Stimulated activated CD4-positive, alpha-beta T cell treated with anti-CD3 and anti-CD28 coated beads, Interleukin-1b, Interleukin-23, amount 100 ng/mL, for 48 hours (primary cell): Measurements from ENCODE around the gene PITPNM2.
"Not testable (repeated sequence)": the region's sequence is repeated elsewhere in the genome, so short reads cannot be mapped to it uniquely, and the experiment has no call there.

ENCODE experiments used
- DNase-seq: peaks from one replicate; pipeline ENCODE4 v3.0.0-alpha.2; 2020

The PITPNM2 gene

DNA sequence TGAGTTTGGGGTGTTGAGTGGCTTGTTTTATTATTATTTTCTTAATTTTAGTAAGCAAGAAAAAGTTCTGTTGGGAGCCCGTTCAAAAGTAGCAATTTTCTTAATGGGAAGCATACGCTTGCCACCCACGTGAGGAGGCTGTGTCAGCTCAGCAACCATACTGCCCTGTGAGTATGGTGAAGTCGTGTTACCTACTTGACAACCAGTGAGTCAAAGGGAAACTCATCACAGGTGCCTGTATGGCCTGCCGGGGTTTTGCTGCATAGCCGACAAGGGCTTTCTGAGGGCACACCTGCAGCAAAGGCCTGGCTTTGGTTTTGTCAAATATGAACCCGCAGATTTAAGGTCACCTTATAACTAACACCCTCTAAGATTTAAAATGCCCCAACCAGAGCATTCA, 31.1 kb downstream of the PITPNM2 start:
- DNase-seq, result peak; percentile 65

DNA sequence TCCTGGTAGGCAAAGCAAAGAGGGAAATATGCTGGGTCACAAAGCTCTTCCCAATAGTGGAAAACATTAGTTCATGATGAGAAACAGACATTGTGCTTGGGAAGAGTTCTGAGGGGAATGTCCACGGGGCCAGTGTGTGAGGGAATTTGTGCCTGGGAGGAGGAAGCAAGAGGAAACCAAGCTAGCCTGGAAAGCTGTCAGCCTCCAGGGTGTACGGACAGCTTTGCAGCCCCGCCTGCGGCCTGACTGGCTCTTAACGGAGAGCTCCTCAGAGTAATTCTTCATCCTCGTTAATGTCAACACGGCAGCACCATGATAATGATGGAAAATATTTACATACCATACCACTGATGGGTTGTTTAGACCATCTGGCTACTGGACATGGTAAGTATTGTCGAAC, 32.4 kb downstream of the PITPNM2 start:
- no peak for DNase-seq

DNA sequence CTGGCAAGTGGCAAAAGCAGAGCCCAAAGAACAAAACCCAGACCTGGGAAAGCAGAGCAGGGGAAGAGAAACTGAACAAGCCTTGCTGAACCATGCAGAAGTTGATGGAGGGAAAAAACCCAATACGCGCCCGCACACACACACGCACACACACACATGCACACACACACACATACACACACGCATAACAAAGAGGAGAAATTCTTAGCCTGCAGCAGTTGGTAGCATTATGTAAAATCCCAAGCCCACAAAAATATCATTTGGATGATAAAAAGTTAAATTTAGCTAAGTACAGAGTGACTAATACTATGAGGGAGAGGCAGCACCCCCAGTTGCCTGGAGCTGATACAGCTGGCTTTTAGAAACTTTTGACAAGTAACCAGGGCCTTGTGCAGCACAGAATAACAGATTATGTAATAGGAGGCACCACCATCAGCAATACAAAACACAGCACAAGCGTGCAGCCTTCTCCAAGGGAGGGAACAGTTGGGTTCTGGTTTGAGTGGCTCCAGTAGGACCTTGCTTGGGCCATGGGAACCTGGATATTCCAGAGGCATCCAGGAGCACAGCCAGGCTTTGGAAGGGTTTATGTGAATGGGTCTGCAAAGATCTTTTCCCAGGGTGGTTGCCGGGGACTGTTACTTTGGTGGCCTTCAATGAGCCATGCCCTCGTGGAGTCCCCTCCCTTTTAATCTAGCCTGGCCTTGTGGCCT, 35.3 kb downstream of the PITPNM2 start:
- no peak for DNase-seq

DNA sequence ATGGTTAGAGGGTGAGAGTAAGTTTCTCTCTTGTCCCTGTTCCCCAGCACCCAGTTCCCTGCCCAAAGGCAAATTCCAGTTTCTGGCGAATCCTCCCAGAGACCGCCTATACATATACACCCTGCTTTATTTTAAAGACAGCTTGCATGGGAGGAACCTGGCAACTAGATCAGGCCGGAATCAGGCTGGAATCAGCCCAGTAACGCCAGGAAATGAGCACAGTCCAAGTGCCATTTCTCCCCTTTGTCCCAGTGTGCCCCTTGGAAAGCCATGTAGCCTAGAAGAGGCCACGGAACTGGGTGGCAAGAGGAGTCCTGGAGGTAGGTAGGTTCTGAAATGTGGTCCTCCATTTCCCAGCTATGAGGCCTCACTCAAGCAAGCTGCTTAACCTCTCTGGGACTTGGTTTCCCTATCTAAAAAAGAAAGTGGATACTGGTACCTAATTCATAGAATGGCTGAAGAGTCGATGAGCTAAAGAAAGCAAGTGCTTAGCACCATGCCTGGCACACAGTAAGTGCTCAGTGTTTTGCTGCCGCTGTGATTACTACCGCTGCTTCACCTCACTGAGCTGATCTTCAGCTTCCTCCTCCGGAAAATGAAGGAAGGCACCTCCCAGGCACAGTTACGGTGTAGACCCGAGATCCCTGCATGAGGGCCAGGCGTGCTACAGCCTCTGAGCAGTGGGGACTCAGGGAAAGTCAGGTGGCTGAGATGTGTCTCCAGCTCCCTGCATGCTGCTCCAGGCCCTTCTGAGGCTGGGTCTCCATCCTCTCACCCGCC, 36.4 kb downstream of the PITPNM2 start:
- no peak for DNase-seq

DNA sequence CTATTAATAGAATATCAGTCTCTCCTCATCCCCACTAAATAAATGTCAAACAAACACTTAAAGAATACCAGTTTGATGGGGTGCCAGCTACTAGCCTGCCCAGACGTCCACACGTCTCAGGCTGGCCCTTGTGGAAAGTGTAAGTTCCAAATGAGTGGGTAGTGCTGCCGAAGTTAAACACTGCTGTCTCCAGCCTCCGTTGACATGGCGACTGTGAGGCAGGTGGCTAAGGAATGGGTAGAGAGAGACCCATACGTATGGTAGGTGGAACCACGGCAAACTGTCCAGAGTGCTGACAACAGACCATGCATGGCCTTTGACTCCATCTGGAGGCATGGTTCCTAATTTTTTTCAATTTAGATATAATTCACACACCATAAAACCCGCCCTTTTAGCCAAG, 37.9 kb downstream of the PITPNM2 start:
- no peak for DNase-seq

DNA sequence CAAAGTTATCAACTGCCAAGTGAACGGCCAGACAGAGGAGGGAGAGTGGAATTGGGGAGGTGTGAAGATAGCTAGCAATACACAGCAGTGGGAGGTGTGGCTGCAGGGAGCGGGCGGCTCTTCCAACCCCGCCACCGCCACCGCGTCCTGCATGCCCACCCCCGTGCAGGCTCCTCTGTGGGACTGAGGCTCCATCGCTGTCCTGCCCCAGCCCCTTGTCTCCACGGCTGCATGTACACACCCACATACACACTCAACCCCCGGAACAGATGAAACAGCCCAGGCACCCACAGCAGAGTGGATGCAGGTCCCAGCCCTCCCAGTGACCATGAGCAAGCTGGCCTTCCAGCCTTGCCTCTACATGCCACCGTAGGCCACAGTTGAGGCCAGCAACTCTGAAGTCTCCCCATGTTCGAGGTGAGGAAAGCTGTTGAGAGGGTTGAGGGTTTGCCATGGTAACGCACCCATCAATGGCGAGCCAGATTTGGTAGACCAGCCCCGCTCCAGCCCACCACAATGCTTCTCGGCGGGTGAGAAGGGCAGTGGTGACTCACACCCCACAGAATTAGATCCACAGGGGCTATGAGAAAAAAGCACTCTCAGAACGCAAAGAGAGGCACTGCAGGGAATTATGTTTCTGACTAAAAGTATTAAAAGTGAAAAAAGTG, 39.3 kb downstream of the PITPNM2 start:
- no peak for DNase-seq

DNA sequence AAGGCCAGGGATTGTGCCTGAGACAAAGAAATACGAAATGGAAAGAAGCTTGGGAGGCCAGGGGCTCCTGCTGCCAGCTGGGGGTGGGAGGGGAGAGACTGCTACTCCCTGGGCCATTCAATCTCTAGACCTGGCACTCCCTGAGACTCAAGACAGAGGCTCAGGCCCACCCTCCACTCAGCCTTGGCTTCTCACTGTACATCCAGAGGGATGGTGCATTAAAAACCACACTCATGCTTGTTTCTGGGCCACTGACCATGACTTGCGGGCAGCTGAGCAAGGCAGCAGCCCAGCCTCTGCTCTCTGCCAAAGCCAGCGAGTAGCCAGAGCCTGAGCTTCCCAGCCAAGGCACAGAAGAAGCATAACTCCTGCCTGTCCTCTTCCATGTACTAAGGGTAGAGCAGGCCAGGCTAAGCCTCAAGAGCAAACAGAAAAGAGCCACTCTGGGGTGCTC, 41.5 kb downstream of the PITPNM2 start:
- no peak for DNase-seq

DNA sequence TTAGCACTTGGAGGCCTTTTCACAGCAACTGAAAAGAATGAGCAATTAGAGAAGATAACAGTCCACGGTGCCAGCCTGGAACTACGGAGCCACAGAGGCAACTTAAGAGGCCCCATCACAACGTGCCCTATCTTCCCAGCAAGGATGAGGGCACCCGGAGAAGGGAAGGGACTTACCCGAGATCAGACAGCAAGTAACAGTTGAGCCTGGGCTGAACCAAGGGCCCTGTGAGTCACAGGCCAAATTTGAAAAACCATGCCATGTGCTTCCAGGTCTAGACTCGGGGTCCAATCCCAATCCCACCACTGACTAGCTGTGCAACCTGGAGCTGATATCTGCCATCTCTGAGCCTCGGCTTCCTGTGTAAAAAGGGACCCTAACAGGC, 42.2 kb downstream of the PITPNM2 start:
- DNase-seq, result no peak

DNA sequence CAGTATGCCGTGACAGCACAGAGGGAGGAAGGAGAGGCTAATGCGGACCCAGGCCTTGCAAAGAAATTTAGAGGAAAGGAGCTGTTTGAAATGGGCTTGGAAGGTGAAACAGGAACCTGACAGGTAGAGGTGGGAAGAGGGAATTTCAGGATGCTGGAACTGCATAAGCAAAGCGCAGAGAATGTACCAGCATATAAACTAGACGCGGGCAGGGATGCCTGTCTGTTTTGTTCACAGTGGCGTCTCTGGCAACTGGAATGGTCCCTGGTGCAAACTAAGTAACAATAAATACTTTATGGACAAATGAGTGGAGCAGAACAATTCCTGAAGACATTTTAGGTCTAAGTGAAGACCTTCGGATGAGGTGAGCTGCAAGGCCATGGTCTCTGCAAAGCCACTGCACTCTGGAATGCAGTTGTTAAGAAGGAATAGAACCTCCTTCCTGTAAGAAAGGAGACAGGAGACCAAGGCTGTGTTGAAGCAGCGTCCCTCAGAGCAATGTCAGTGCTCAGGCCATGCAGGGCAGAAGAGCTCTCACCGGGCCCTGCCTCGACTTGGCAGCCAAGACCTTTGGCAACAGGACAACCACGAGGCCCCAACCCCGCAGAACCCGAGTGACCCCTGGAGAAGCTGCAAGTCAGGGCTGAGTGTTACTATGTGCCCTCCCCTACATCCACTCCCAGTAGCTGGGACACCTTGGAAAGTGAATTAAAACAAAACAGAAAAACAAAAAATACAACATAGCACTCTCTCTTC, 42.8 kb downstream of the PITPNM2 start:
- no peak for DNase-seq

DNA sequence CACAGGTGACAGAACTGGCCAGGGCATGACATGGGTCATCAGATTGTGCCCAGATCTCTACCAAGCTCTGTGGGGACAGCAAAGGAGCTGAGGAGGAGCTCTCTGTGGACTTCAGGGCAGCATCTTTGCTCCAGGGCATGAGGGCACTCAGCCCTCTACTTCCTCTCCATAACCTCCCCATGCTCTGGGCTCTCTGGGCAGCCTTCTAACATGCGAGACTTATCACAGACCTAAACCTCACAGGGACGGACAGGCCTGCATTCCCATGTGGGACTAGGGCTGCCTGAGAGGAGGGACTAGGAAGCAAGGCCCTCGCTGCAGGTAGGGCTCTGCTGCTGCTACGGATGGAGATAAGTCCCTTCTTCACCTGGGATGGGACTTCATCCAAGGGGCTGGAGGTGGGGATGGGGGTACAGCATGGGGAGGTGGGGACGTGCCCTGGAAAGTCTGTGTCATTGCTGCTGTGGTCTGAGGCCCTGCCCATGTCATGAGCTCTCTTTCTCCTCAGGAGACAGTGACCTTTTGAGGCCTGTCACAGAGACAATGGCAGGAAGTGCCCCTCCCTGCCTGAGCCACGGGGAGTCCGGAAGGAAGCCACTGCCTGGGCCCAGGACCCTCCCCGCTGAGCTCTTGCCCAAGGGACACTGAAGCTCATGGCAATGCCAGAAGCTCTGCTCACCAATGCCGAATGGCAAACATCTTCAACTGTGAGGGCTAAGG, 44.1 kb downstream of the PITPNM2 start:
- peak; percentile 70 for DNase-seq

DNA sequence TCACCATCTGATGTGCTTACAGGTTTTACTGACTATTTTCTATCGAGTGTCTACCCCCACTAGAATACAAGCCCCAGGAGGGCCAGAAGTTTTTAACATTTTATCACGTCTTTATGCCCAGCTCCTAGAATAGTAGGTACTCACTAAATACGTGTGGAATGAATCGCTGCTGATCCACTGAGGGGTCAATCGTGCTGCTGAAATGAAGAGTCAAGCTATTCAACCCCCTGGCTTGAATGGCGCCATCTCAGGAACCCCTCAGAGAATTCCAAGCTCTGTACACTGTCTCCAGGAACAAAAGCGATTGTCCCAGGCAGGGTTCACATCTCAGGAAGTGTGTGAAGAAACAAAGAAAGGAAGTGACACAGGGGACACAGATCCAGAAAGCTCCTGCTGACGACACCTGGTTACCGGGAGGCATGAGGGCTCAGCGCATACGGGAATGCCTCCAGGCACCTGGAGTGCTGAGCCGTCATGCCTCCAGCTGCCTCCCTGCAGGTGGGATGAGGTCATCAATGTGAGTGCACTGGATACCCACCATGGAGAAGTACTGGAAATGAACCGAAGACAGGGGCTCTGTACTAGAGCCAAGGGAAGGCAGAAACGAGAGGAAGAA, 45.6 kb downstream of the PITPNM2 start:
- no peak for DNase-seq

DNA sequence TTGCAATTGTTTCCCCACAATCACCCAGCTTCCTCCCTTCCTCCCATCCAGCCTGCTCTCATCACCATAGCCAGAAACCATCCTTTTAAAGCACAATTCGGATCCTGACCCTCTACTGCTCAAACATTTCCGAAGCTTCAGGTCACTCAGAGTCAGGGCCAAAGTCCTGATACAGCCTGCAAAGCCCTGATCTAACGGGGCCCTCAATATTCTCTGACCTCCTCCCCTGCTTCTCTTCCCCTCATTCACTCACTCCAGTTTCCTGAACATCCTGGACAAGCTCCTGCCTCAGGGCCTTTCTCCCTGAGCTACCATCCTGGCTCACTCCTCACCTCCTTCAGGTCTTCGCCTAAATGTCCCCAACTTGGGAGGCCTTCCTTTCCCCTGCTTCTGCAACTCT, 46.1 kb downstream of the PITPNM2 start:
- no peak for DNase-seq

DNA sequence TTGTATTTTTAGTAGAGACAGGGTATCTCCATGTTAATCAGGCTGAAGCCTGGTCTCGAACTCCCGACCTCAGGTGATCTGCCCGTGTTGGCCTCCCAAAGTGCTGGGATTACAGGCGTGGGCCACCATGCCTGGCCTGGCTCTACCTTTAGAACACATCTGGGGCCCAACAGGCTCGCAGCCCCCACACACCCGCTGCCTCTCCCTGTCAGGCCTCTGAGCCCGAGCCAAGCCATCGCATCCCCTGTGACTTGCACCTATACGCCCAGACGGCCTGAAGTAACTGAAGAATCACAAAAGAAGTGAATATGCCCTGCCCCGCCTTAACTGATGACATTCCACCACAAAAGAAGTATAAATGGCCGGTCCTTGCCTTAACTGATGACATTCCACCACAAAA, 46.8 kb downstream of the PITPNM2 start:
- DNase-seq, result not testable (repeated sequence)

DNA sequence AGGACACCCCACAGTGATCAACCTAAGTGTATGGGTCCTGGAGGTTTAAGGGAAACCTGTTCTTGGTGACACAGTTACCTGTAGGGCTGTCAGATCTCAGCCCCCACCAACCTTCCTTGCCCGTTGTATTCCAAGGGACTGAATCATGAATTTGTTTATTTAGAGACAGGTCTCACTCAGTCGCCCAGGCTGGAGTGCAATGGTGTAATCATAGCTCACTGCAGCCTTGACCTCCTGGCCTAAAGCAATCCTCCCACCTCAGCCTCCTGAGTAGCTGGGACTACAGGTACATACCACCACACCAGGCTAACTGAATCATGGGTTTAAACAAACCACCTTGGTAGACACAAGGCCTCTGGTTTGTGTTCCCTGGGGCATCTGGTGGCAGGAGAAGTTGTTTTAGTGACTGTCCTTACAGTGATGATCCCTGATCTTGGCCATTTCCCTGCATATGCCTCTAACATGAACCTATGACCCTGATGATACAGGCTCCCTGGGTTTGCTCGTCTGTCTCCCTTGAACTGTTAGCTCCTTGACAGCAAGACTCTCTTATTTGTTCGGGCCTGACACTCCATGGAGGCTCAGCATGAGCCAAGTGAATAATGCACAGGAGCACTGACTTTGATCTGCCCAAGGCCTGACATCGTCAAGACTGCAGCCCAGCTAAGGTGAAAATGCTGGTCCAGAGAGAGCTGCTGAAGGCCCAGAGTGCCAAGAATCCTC, 47.9 kb downstream of the PITPNM2 start:
- DNase-seq, result no peak

DNA sequence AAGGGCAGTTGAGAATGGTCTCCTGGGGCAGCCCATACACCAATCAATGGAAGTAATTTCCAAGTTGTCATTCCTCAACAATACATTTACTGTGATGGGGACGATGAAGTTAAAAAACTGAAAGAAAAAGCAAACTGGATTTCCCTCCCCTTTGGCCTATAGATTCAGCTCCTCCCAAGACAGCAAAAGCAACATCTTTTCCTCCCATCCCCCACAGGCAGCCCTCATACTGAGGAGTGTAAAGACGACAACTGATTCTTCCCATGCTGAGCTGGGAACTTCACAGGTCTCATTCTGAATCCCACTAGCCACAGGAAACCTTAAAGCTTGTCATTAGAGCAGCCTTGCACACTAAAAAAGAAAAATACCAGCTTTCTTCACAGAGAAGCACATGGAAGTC, 48.5 kb downstream of the PITPNM2 start:
- DNase-seq, result no peak

DNA sequence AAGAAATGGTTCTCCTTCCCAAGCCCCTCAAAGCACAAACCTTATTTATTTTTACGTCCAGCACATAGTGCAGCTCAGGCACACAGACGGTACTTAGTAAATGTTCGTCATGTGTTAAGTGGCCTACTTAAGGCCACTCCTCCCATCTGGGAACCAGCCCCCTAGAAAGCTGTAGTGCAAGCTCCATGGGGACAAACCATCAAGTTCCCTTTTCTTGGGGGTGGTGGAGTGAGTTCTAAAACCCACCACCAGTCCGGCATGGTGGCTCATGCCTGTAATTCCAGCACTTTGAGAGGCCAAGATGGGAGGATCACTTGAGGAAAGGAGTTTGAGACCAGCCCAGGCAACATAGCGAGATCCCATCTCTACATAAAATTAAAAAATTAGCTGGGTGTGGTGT, 49.4 kb downstream of the PITPNM2 start:
- no peak for DNase-seq
